GM21423 (cell line): ENCODE data around the gene GLI2.

ENCODE experiments used
- ATAC-seq: cut with Tn5 transposase; IDR thresholded peaks from one replicate; pipeline ENCODE4 v1.9.1; 2021; ENCODE audit warnings: mild to moderate bottlenecking, moderate library complexity; ENCODE audit not compliant: unreplicated experiment

The GLI2 gene

GRCh38 chr2:120735746-120736170 lies at the start of gene GLI2:
TSS of gene GLI2 (plus strand) at chr2:120735868. CDS start at chr2:120797321, 61,453 bp downstream.
- no peak for ATAC-seq

DNA sequence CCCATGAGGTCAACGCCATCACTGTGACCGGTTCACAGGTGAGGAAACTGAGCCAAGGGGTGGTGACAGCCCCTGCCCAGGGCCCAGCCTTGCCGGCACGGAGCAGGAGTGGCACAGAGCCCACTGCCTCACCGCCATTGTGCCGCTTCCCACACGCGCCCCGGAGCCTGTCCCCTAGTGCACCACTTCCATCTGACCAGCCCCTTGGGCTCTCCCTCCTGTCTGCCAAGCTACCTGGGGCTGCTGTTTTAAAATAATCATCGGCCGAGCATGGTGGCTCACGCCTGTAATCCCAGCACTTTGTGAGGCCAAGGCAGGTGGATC lies 49.7 kb upstream of the GLI2 start:
- no peak for ATAC-seq

- ATAC-seq, result no peak
Observed at GRCh38 chr2:120686511-120687168, 49.0 kb upstream of the GLI2 start.

DNA sequence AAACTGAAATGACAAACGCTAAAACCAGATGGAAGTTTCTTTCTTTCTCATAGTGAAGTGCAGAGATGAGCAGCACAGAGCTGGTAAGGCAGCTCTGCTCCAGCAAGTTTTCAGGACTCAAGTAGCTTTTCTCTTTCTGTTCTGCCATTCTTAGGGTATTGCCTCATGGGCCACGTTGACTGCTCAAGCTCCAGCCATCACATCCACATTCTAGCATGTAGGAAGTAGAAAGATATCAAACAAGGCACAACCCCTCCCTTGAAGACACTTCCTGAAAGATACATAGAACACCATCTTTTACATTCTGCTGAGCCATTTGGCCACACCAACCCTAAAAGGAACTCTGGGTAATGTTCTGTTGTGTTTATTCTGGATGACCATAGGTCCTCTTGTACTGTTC lies 48.5 kb upstream of the GLI2 start:
- no peak for ATAC-seq

GRCh38 chr2:120690521-120690920 lies 45.1 kb upstream of the GLI2 start:
- no peak for ATAC-seq

GRCh38 chr2:120691410-120691809 lies 44.3 kb upstream of the GLI2 start:
- no peak for ATAC-seq

DNA sequence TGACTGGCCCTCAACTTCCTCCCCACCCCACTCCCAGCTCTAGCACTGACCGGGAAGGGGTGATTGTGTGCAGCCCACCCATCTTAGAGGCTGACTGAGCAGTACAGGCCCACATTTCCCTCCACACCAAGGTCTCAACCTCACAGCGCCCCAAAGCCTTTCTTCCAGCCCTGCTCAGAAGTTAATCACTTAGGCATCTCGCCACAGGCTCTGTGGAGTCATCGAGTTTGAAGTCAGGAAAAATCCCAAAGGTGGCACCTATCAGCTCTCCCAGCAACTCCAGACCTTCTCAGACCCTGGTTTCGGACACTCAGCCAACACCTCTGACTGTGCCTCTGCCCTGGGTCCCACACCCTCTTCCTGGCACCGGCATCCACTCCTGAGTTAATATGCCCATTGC lies 43.0 kb upstream of the GLI2 start:
- no peak for ATAC-seq

GRCh38 chr2:120693121-120693520 lies 42.5 kb upstream of the GLI2 start:
- ATAC-seq, result no peak

DNA sequence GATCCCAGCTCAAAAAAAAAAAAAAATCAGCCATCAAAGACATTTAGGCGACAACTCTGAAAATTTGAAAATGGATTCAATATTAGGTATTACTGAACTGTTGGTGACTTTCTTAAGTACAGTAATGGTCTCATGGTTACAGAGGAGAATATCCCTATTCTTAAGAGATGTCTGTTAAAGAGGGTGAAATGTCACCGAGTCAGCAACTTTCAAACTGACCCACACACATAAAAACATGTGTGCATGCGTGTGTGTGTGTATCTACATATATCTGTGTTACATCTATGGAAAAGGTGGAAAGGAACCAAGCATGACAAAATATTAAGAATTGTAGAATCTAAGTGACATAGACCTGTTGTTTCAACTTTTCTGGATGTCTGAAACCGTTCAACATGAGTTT lies 41.6 kb upstream of the GLI2 start:
- no peak for ATAC-seq

GRCh38 chr2:120697471-120697870 lies 38.2 kb upstream of the GLI2 start:
- ATAC-seq, result no peak

DNA sequence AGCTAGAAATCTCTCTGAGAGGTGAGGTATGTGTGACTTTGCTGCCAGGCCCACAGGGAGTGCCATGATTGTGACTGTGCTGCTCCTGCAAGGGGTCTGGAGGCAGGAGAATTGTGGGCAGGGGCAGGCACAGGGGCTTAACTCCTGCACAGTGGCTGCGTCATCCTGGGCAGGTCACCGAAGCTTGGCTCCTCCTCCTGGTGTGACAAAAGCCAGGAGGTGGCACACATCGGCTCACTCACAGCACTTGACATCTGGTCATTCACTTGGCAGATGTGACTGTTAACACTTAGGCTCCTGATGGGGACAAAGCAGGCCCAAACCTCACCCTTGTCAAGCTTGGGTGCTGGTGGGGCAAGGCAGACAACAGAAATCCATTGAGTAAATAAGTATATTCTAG lies 36.4 kb upstream of the GLI2 start:
- no peak for ATAC-seq

- no peak for ATAC-seq
Observed at GRCh38 chr2:120700659-120701058, 35.0 kb upstream of the GLI2 start.

- ATAC-seq, result no peak
Observed at GRCh38 chr2:120701096-120701495, 34.6 kb upstream of the GLI2 start.

- no peak for ATAC-seq
Observed at GRCh38 chr2:120701499-120701898, 34.2 kb upstream of the GLI2 start.

DNA sequence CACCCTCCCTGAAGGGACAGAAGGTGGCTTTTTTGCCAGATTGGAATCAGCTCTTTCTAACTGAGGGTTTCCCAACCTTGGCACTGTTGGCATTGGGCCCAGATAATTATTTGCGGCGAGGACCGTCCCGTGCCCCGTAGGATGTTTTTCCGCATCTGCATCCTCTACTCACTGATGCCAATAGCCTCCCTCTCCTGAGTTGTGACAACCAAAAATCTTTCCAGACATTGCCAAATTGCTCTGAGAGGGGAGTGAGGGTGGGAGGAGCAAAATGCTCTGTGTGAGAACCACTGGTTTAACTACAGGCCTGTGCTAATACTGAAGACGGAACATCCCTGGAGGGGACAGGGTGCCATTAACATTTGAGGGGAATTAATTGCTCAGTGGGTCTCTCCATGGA lies 33.6 kb upstream of the GLI2 start:
- ATAC-seq, result no peak

DNA sequence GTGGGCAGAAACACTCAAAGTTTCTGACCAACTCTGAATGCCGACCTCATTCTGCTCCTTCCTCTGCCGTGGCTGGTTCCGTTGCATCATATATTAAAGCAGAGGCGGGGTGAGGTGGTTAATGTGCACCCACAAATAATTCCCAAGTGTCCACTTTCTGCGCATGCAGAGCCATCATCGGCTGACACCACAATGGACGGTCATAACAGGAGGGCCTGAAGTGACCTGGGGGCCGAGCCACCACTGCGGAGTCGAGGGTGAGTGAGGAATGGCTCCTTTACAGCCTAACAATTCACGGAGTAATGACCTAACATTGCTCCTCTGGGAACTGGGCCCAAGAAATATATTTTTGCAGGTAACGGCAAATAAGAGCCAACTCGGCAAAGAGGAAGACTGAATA lies 32.9 kb upstream of the GLI2 start:
- ATAC-seq, result no peak

DNA sequence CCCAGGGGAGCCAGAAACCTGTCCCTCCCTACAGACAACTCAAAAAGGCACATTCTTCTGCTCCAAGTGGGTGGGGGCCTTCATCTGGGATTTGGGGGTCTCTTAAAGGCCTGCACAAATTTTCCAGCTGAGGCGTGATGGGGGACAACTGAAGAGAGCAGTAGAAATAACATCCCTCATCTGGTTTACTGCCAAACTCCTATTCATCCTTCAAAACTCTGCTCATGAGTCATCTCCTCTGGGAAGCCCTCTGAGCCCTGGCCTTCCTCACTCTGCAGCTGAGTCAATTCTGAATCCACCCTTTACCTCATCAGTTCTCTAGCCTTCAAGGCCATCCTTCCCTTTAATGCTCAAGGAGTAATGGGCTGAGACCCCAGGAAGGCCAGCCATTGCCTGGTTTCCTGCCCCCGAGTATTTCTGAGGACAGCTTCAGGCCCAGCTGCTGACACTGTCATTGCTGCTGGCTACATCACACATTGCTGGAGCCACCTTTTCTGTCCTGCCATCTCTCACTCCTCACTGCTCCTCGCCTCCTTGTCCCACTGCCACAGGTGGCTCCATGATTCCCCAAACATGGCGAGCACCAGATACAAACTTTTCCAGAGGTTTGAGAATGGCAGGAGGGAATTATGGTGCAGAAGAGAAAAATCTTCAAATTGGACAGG lies 32.2 kb upstream of the GLI2 start:
- no peak for ATAC-seq

GRCh38 chr2:120704696-120705095 lies 31.0 kb upstream of the GLI2 start:
- ATAC-seq, result no peak

GRCh38 chr2:120707816-120708215 lies 27.9 kb upstream of the GLI2 start:
- no peak for ATAC-seq

DNA sequence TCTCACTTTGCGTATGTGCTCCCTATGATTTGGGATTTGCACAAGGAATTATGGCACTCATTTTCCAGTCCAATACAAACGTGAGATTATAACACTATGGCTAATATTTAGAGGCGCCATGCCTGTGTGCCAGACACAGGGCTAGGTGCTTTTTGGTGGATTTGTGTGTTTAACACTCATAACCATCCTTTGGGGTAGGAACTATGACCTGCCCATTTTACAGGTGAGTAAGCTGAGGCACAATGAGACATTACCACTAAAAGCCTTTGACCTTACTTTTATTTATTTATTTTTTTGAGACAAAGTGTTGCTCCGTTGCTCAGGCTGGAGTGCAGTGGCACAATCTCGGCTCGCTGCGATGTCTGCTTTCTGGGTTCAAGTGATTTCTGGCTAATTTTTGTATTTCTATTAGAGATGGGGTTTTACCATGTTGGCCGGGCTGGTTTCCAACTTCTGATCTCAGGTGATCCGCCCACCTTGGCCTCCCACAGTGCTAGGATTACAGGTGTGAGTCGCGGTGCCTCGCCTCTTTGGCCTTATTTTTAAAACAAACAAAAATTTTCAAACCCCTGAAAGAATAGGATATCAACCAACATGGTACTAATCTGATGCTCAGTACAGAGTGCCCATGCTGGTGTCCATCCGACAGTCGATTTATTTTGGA lies 26.6 kb upstream of the GLI2 start:
- ATAC-seq, result no peak

GRCh38 chr2:120709608-120710041 lies 26.0 kb upstream of the GLI2 start:
- ATAC-seq, result no peak

- no peak for ATAC-seq
Observed at GRCh38 chr2:120710256-120710655, 25.4 kb upstream of the GLI2 start.
